ENCODE measurements around the gene RNF130.

DNA sequence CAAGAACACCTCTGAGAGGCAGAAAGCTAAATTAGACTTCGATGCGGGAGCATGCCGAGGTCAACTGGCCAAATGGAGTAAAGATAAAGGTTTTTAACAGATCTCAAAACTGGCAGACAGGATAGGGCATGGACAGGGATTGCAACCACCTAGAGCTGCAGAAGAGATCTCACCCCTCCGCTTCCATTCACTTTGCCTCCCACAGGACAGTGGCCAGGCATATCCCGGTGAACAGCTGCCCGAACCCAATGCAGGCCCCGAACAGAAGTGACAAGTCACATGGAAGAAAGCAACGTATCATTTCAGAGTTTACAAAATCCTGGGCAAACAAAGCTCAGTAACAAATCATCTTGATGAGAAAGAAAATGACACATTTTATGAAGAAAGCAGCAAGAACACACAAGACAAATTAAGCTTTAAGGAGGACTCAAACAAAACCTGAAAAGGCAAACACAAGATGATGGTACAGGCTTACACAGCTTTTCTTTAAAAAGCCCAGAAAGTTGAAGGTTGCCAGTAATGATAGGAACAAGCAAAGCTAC is 18.4 kb downstream of the RNF130 start:
- TF ChIP-seq, protein P1, sequence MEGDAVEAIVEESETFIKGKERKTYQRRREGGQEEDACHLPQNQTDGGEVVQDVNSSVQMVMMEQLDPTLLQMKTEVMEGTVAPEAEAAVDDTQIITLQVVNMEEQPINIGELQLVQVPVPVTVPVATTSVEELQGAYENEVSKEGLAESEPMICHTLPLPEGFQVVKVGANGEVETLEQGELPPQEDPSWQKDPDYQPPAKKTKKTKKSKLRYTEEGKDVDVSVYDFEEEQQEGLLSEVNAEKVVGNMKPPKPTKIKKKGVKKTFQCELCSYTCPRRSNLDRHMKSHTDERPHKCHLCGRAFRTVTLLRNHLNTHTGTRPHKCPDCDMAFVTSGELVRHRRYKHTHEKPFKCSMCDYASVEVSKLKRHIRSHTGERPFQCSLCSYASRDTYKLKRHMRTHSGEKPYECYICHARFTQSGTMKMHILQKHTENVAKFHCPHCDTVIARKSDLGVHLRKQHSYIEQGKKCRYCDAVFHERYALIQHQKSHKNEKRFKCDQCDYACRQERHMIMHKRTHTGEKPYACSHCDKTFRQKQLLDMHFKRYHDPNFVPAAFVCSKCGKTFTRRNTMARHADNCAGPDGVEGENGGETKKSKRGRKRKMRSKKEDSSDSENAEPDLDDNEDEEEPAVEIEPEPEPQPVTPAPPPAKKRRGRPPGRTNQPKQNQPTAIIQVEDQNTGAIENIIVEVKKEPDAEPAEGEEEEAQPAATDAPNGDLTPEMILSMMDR (conservative IDR thresholded peaks at IDR 0.05; ENCODE audit: low read depth, low read length): no peak
- TF ChIP-seq EZH2 (IDR thresholded peaks at IDR 0.05; ENCODE audit: borderline replicate concordance, low read depth, low read length, poor library complexity, severe bottlenecking): no peak

Measured in A673 (cell line).